Thoracic aorta (tissue), 2 donors: Measurements from ENCODE around the gene MELK. TPM values are rescaled to one million over a fixed set of nuclear protein-coding genes. Genes with fewer than 3 reads are reported as not detected.
"Not testable (repeated sequence)": the region's sequence is repeated elsewhere in the genome, so short reads cannot be mapped to it uniquely, and the experiment has no call there.

Experiments used
- ATAC-seq: fragments of 150-250 bp; one replicate; pipeline ENCODE4 v1.8.0; 2017; ENCODE audit warnings: low read depth; ENCODE audit not compliant: insufficient number of reproducible peaks, low FRiP score
- DNase-seq: peaks from one replicate; pipeline ENCODE4 v3.0.0-alpha.2; 2020; ENCODE audit warnings: low spot score
- H3K27ac ChIP-seq, 2 donors: fragments of 200-600 bp; sonication (generic); 1 replicate in 1 of 2; 2 replicates in 1 of 2; pipeline ENCODE4 v1.5.1; 2016; ENCODE audit warnings: mild to moderate bottlenecking in 2 of 2, moderate library complexity in 2 of 2
- H3K27me3 ChIP-seq: fragments of 200-600 bp; sonication (generic); replicated peaks from 2 replicates; pipeline ENCODE4 v1.6.0; 2016; ENCODE audit warnings: mild to moderate bottlenecking; ENCODE audit not compliant: insufficient read depth
- H3K36me3 ChIP-seq: fragments of 200-600 bp; sonication (generic); one replicate; pipeline ENCODE4 v1.5.1; 2016
- H3K4me1 ChIP-seq, 2 donors: fragments of 200-600 bp; sonication (generic); 1 replicate in 1 of 2; 2 replicates in 1 of 2; pipeline versions ENCODE4 v1.5.1 to v1.6.0; 2016; ENCODE audit warnings: low read depth in 2 of 2, mild to moderate bottlenecking in 1 of 2; ENCODE audit not compliant: control insufficient read depth in 1 of 2
- H3K4me3 ChIP-seq: fragments of 200-600 bp; sonication (generic); 2 replicates; pipeline ENCODE4 v1.5.1; 2016; ENCODE audit warnings: mild to moderate bottlenecking
- H3K9me3 ChIP-seq: fragments of 200-600 bp; sonication (generic); 2 replicates; pipeline ENCODE4 v1.5.1; 2016
- total RNA-seq, 2 donors: library from RNA; depleted of rRNA; stranded (reverse); fragments of >200 nt; gene quantifications; one replicate each; pipeline versions ENCODE4 v1.1.0 to v1.2.3, GENCODE V29; 2016
- TF ChIP-seq, protein P1 (sequence below): fragments of 200-600 bp; sonication (generic); IDR thresholded peaks from one replicate; pipeline ENCODE4 v1.5.1; 2019; ENCODE audit warnings: antibody characterized with exemption

MELK gene
- total RNA-seq, 2 donors from 2014 or later: 2.2 TPM; not detected in 1

DNA sequence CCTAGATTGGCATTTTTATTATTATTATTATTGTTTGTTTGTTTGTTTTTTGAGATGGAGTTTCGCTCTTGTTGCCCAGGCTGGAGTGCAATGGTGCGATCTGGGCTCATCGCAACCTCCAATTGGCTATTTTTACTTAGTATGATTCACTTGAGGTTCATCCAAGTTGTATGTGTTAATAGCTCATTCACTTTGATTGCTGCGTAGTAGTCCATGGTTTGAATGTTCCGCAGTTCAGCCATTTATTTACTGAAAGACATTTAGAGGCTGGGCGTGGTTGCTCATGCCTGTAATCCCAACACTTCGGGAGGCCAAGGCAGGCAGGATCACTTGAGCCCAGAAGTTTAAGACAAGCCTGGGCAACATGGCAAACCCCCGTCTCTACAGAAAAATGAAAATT, 22.6 kb upstream of the MELK start:
- TF ChIP-seq, protein P1, sequence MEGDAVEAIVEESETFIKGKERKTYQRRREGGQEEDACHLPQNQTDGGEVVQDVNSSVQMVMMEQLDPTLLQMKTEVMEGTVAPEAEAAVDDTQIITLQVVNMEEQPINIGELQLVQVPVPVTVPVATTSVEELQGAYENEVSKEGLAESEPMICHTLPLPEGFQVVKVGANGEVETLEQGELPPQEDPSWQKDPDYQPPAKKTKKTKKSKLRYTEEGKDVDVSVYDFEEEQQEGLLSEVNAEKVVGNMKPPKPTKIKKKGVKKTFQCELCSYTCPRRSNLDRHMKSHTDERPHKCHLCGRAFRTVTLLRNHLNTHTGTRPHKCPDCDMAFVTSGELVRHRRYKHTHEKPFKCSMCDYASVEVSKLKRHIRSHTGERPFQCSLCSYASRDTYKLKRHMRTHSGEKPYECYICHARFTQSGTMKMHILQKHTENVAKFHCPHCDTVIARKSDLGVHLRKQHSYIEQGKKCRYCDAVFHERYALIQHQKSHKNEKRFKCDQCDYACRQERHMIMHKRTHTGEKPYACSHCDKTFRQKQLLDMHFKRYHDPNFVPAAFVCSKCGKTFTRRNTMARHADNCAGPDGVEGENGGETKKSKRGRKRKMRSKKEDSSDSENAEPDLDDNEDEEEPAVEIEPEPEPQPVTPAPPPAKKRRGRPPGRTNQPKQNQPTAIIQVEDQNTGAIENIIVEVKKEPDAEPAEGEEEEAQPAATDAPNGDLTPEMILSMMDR: no peak
- ATAC-seq (no peak), DNase-seq (no peak)
- Histone ChIP-seq H3K27me3 (no peaks in the 10 kb centered on the region), H3K36me3 (no peaks in the 10 kb centered on the region), H3K9me3 (no peaks in the 10 kb centered on the region), H3K4me3 (no peak overlapping the region), H3K27ac (no peak overlapping the region), H3K4me1 (no peaks in the 10 kb centered on the region)

- not testable (repeated sequence) for H3K27me3 ChIP-seq, ATAC-seq, H3K4me1 ChIP-seq, DNase-seq, H3K4me3 ChIP-seq, H3K9me3 ChIP-seq, H3K36me3 ChIP-seq, H3K27ac ChIP-seq
Measured at GRCh38 chr9:36550631-36551098, 22.0 kb upstream of the MELK start.

DNA sequence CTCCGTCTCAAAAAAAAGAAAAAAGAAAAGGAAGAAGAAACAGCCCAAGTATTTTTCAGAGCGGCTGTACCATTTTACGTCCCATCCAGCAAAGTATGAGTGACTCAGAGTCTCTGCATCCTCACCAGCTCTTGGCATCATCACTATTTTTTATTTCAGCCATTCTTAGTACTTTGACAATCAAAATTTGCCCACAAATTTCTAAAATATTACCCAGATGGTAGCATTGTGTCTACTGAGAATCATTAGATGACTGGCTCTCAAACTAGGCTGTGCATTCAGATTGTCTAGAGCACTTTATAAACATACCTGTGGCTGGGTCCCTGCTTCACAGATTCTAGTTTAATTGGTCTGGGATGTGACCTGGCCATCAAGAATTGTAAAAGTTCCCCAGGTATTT, 21.6 kb upstream of the MELK start:
- ATAC-seq (no peak), DNase-seq (no peak)
- H3K9me3 ChIP-seq: no peaks in the 10 kb centered on the region
- TF ChIP-seq, protein P1: no peak
- no peak overlapping the region for H3K4me3 ChIP-seq
- H3K4me1 ChIP-seq: no peaks in the 10 kb centered on the region
- H3K27ac ChIP-seq: no peak overlapping the region
- H3K36me3 ChIP-seq: no peaks in the 10 kb centered on the region
- no peaks in the 10 kb centered on the region for H3K27me3 ChIP-seq

DNA sequence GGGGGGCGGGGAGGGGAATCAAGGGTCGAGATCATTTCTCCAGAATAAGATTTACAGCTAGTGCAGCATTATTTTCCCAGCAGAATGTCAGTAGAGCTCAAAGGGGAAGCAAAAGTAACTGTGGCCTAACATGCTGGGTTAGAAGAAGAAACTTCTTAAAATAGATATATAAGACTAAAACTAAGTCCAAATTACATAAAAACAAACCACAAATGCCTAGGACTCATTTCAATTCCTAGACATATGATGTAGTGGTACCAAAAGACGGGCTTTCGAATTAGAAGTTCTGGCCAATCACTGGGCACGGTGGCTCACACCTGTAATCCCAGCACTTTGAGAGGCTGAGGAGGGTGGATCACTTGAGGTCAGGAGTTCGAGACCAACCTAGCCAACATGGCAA, 20.8 kb upstream of the MELK start:
- H3K36me3 ChIP-seq: no peaks in the 10 kb centered on the region
- ATAC-seq (no peak), DNase-seq (no peak)
- TF ChIP-seq, protein P1: no peak
- H3K4me1 ChIP-seq: no peaks in the 10 kb centered on the region
- H3K27me3 ChIP-seq: no peaks in the 10 kb centered on the region
- no peak overlapping the region for H3K27ac ChIP-seq
- no peak overlapping the region for H3K4me3 ChIP-seq
- no peaks in the 10 kb centered on the region for H3K9me3 ChIP-seq

GRCh38 chr9:36559036-36559695, 13.5 kb upstream of the MELK start:
- H3K27me3 ChIP-seq: no peaks in the 10 kb centered on the region
- H3K4me1 ChIP-seq: no peaks in the 10 kb centered on the region
- no peak for ATAC-seq
- no peak for DNase-seq
- H3K36me3 ChIP-seq: no peaks in the 10 kb centered on the region
- H3K27ac ChIP-seq: no peak overlapping the region
- H3K9me3 ChIP-seq: no peaks in the 10 kb centered on the region
- no peak overlapping the region for H3K4me3 ChIP-seq
- TF ChIP-seq, protein P1: no peak

- no peaks in the 10 kb centered on the region for H3K36me3 ChIP-seq
- TF ChIP-seq, protein P1: no peak
- H3K4me1 ChIP-seq: no peaks in the 10 kb centered on the region
- no peak overlapping the region for H3K4me3 ChIP-seq
- DNase-seq (no peak), ATAC-seq (no peak)
- H3K27ac ChIP-seq: no peak overlapping the region
- no peaks in the 10 kb centered on the region for H3K9me3 ChIP-seq
- H3K27me3 ChIP-seq: no peaks in the 10 kb centered on the region
Measured at GRCh38 chr9:36560771-36561170, 11.9 kb upstream of the MELK start.

DNA sequence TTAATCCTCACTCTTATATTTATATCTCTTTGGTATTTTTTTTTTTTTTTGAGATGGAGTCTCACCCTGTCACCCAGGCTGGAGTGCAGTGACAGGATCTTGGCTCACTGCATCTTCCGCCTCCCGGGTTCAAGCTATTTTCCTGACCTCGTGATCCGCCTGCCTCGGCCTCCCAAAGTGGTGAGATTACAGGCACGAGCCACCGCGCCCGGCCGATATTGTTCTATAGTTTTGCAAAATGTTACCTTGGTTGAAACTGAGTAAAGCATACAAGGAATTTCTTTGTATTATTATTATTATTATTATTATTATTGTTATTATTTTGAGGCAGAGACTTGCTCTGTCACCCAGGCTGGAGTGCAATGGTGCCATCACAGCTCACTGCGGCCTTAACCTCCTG, 9.9 kb upstream of the MELK start:
- not testable (repeated sequence) for H3K9me3 ChIP-seq, DNase-seq, ATAC-seq, H3K4me3 ChIP-seq, H3K27ac ChIP-seq, H3K36me3 ChIP-seq, H3K27me3 ChIP-seq
- peaks cover 8 to 19% of the 10 kb centered on the region in 2 donors for H3K4me1 ChIP-seq
